ENCODE results near the gene EFNB3. TPM values are rescaled to one million over a fixed set of nuclear protein-coding genes. Genes with fewer than 3 reads are reported as not detected.

EFNB3 gene
- total RNA-seq, 1 donor from 2014 or later = 28.2 TPM

GRCh38 chr17:7713782-7714181 is 8.8 kb downstream of the EFNB3 start:
- no peak overlapping the region for H3K27ac Mint-ChIP-seq
- H3K9me3 Mint-ChIP-seq = no peaks in the 10 kb centered on the region
- H3K4me3 Mint-ChIP-seq = no peak overlapping the region
- TF ChIP-seq CTCF (IDR thresholded peaks at IDR 0.05; ENCODE audit: unreplicated experiment) = no peak
- DNase-seq (ENCODE audit: low spot score in 2 of 2, unreplicated experiment in 2 of 2) = no peak
- H3K4me1 Mint-ChIP-seq = peaks cover 21% of the 10 kb centered on the region
- H3K36me3 Mint-ChIP-seq = peaks cover 4% of the 10 kb centered on the region
- peaks cover 42% of the 10 kb centered on the region for H3K27me3 Mint-ChIP-seq (ENCODE audit: low read depth)

- Mint-ChIP-seq H3K27ac (no peak overlapping the region), H3K4me3 (no peak overlapping the region), H3K27me3 (ENCODE audit: low read depth) (peaks cover 53% of the 10 kb centered on the region), H3K36me3 (peaks cover 4% of the 10 kb centered on the region), H3K9me3 (no peaks in the 10 kb centered on the region), H3K4me1 (peaks cover 21% of the 10 kb centered on the region)
- DNase-seq (ENCODE audit: low spot score in 2 of 2, unreplicated experiment in 2 of 2) = no peak
- no peak for TF ChIP-seq CTCF (IDR thresholded peaks at IDR 0.05; ENCODE audit: unreplicated experiment)
Observed at GRCh38 chr17:7714721-7715594, 10.0 kb downstream of the EFNB3 start.

GRCh38 chr17:7715936-7716886 is 11.2 kb downstream of the EFNB3 start:
- Mint-ChIP-seq H3K4me1 (peaks cover 21% of the 10 kb centered on the region), H3K27ac (peak overlapping the region; percentile 89), H3K4me3 (peak overlapping the region; percentile 86), H3K27me3 (ENCODE audit: low read depth) (peaks cover 55% of the 10 kb centered on the region), H3K36me3 (no peaks in the 10 kb centered on the region), H3K9me3 (no peaks in the 10 kb centered on the region)
- DNase-seq (ENCODE audit: low spot score in 2 of 2, unreplicated experiment in 2 of 2) = no peak
- TF ChIP-seq CTCF (IDR thresholded peaks at IDR 0.05; ENCODE audit: unreplicated experiment) = no peak

GRCh38 chr17:7716901-7717755 is 12.1 kb downstream of the EFNB3 start, which contains the start of gene DNAH2:
Gene DNAH2, plus strand, starts transcription at chr17:7717744. Its CDS starts 1,991 bp downstream, at chr17:7719735.
- TF ChIP-seq CTCF (IDR thresholded peaks at IDR 0.05; ENCODE audit: unreplicated experiment) = no peak
- H3K4me1 Mint-ChIP-seq = peaks cover 21% of the 10 kb centered on the region
- no peaks in the 10 kb centered on the region for H3K36me3 Mint-ChIP-seq
- peak; percentile 74 to 87 for DNase-seq (ENCODE audit: low spot score in 2 of 2, unreplicated experiment in 2 of 2)
- H3K27me3 Mint-ChIP-seq (ENCODE audit: low read depth) = peaks cover 52% of the 10 kb centered on the region
- H3K4me3 Mint-ChIP-seq = peak within 1 kb of the TSS; percentile 86
- peak within 1 kb of the TSS; percentile 89 for H3K27ac Mint-ChIP-seq
- no peaks in the 10 kb centered on the region for H3K9me3 Mint-ChIP-seq

Data from mesothelial cell of epicardium (in vitro differentiated cells).